Retinal pigment epithelial cell (primary cell): Measurements from ENCODE around the gene SLC36A3.

Experiments
- DNase-seq: peaks from one replicate; pipeline ENCODE4 v3.0.0-alpha.2; 2010; ENCODE audit warnings: low read depth
- H3K4me3 ChIP-seq: 2 replicates; pipeline ENCODE4 v1.5.1; 2011; ENCODE audit warnings: mild to moderate bottlenecking, low read length, control low read depth, moderate library complexity
- TF ChIP-seq, protein P1 (sequence below): conservative IDR thresholded peaks from 2 replicates; pipeline ENCODE4 v1.5.1; 2011; ENCODE audit warnings: low read depth, low read length, control low read depth, inconsistent platforms

Gene SLC36A3

DNA sequence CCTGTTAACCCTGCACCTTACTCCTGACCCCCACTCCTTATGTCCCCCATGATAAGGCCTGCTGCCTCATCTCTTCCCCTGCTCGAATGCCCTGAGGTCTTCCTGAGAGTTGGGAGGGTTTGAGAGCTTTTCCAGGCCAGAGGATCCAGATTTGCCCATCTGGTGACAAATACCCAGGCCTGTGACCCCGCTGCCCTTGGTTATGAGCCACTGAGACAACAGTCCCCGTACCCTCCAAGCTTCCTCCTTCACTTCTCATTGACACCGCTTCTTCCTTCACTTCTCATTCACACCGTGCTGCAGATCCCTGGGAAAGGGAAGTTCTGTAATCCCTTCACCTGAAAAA is 50.0 kb downstream of the SLC36A3 start:
- peak overlapping the region; percentile 84 for H3K4me3 ChIP-seq
- TF ChIP-seq, protein P1, sequence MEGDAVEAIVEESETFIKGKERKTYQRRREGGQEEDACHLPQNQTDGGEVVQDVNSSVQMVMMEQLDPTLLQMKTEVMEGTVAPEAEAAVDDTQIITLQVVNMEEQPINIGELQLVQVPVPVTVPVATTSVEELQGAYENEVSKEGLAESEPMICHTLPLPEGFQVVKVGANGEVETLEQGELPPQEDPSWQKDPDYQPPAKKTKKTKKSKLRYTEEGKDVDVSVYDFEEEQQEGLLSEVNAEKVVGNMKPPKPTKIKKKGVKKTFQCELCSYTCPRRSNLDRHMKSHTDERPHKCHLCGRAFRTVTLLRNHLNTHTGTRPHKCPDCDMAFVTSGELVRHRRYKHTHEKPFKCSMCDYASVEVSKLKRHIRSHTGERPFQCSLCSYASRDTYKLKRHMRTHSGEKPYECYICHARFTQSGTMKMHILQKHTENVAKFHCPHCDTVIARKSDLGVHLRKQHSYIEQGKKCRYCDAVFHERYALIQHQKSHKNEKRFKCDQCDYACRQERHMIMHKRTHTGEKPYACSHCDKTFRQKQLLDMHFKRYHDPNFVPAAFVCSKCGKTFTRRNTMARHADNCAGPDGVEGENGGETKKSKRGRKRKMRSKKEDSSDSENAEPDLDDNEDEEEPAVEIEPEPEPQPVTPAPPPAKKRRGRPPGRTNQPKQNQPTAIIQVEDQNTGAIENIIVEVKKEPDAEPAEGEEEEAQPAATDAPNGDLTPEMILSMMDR, result no peak
- no peak for DNase-seq

DNA sequence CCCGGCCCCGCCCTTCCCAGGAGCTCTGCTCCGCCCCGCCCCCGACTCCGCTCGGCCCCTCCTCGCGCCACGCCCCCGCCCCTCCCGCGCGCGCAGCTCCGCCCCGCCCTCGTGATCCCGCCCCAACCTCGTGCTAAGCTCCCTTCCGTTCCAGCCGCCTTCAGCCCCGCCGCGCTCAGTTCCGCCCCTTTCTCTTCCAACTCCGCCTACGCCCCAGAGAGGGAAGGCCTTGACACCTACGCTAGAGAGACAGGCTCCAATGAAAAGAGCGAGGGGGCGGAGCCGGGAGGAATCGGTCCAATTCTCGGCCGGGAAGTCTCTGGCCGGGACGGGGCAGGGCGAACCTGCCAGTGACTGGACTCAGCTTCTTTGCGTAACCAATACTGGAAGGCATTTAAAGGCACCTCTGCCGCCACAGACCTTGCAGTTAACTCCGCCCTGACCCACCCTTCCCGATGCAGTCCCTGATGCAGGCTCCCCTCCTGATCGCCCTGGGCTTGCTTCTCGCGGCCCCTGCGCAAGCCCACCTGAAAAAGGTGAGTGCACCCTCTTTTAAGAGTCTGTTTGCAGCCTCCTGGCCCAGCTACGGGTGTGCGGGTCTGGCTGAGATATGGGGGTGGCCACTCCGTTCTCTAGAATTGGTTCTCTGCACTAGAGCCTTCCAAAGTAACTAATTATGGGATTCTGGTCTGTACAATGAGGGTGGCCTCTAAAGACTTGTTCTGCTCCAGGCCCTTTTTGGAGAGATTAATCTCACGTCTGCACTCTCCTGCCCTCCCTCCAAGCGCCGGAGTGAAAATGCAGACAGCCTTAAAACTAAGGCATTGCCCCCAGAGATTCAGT is 50.6 kb downstream of the SLC36A3 start, which contains the start of gene GM2A:
Gene GM2A (plus strand): TSS at position 424 of the 843 bp plus-strand sequence. CDS start 32 bp downstream, at position 456.
- TF ChIP-seq, protein P1, result no peak
- peak within 1 kb of the TSS; percentile 84 for H3K4me3 ChIP-seq
- DNase-seq, result peak; percentile 96

DNA sequence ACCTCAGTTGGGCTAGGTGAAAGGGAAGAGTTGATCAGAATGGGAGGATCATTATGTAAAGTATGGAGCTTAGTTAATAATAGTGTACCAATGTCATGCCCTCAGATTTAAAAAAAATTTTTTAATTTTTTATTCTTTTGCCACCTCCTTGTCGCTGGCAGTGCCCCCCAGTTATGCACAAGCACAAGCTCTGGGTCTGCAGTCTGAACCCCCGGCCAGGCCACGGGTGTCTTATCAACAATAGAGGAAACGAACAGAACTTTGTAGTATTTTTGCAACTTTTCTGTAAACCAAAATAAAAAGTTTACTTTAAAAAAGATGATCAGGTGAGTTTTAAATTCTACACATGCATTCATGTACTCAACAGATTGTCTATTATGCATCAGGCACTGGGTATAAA is 51.9 kb downstream of the SLC36A3 start:
- TF ChIP-seq, protein P1, result no peak
- no peak for DNase-seq
- no peak overlapping the region for H3K4me3 ChIP-seq

DNA sequence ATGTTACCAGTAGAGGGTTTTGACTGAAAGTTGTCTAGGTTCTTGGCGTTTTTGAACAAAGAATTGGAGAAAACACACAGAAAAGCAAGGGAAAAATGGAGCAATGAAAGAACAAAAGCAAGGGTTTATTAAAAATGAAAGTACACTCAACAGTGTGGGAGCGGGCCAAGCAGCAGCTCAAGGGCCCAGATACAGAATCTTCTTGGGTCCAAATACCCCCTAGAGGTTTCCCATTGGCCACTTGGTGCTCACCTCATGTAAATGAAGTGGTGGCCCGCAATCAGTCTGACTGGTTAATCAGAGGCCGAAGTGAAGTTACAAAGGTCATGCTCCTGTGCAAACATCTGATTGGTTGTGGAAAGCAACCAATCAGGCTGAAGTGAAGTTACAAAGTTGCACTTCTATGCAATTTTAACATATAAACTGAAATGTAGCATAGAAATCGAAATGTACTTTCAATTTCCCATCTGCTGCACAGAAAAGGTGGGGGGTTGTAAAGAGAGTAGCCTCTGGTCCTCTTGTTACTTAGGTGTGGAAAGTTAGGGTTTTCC is 52.5 kb downstream of the SLC36A3 start:
- TF ChIP-seq, protein P1, result no peak
- no peak for DNase-seq
- H3K4me3 ChIP-seq, result no peak overlapping the region

DNA sequence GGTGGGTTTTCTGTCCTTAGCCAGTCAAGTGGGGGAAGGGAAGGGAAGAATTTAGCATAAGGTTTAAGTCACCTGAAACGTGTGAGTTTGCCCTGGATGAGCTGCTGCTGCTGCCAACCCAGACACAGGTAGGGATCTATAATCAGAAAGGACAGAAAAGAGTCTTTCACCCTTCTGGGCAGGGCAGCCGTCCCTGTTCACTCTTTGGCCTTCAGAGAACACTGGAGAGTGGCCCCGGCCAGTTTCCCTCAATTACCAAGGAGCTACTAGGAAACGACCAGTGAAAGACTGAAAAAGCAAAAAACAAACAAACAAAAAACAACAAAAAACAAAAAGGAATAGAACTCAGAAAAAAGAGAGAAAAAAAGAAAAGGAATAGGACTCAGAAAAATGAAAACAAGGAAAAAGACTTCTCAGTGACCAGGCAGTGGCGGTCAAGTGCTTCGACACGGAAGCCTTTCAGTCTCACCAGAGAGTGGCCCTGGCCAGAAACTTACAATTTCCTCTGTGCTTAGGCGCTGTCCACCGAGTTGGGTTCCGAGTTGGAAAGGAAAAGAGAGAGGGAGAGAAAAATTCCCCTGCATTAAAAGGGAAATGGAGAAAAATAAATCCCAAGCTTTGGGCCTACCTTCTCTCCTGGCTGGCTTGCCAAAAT is 53.1 kb downstream of the SLC36A3 start:
- H3K4me3 ChIP-seq, result no peak overlapping the region
- TF ChIP-seq, protein P1, result no peak
- no peak for DNase-seq

DNA sequence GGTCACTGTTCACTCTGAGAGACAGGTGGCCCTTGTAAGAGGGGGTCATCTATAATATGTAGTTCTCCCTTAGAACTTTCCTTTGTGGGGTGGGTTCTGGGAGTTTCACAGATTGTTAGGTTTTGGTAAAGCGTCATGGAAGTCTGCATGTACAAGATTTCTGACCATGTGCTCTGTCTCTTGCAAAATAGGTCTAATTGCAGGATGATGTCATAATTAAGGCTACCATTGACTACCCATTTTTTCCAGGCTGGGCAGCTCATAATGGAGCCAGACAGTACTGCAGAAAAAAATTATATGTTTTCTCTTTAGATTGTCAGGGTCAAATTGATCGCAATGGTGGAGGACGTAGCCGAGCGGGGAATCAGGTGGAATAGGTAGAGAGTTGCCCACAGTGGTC is 54.3 kb downstream of the SLC36A3 start:
- DNase-seq, result no peak
- TF ChIP-seq, protein P1, result no peak
- no peak overlapping the region for H3K4me3 ChIP-seq
